GM12891 (cell line): ENCODE measurements around the gene TXNDC8.

Experiments
- PAX5 ChIP-seq: IDR thresholded peaks from 2 replicates; pipeline ENCODE4 v1.6.1; 2011; ENCODE audit warnings: low read length, moderate library complexity, mild to moderate bottlenecking; ENCODE audit not compliant: insufficient read depth, severe bottlenecking
- POLR2A ChIP-seq: IDR thresholded peaks from 2 replicates; pipeline ENCODE4 v1.6.1; 2011; ENCODE audit warnings: low read depth, low read length, control low read depth
- POLR2AphosphoS5 ChIP-seq: IDR thresholded peaks from 2 replicates; pipeline ENCODE4 v1.6.1; 2011; ENCODE audit warnings: low read depth, low read length, control low read depth
- POU2F2 ChIP-seq: IDR thresholded peaks from 2 replicates; pipeline ENCODE4 v1.6.1; 2011; ENCODE audit warnings: low read depth, mild to moderate bottlenecking, control low read depth, low read length, moderate library complexity

DNA sequence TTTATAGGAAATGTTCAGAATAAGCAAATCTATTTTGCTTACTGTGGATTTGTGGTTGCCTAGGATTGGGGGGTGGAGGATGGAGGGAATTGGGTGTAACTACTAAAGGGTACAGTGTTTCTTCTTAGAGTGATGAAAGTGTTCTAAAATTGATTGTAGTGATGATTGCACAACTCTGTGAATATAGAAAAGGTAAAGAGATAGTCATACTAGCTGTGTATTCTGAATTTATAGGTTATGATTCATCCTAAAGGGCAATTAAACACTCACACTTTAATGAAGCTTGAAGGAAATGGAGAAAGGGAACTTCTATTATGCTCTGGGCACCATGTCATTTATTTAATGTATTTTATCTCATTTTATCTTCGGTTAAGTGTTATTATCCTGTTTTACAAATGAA lies 9.9 kb downstream of the TXNDC8 start:
- TF ChIP-seq POLR2A (no peak), POLR2AphosphoS5 (no peak), PAX5 (no peak), POU2F2 (no peak)
